H1 (cell line): Measurements from ENCODE around the gene SF3B2.

Experiments used
- EP300 ChIP-seq, 2 experiments: IDR thresholded peaks; 1 replicate in 1 of 2; 2 replicates in 1 of 2; pipeline ENCODE4 v1.6.1; 2011 to 2012; ENCODE audit warnings: low read depth in 2 of 2, low read length in 2 of 2, mild to moderate bottlenecking in 2 of 2, borderline replicate concordance in 1 of 2, inconsistent platforms in 1 of 2, moderate library complexity in 1 of 2
- FOSL1 ChIP-seq: IDR thresholded peaks from 2 replicates; pipeline ENCODE4 v1.6.1; 2011; ENCODE audit warnings: mild to moderate bottlenecking, low read depth, low read length, moderate library complexity; ENCODE audit not compliant: insufficient read depth
- GTF2F1 ChIP-seq: IDR thresholded peaks from 2 replicates; pipeline ENCODE4 v1.6.1; 2012; ENCODE audit warnings: low read depth, low read length, improper control_type of control experiment, borderline replicate concordance
- PHF8 ChIP-seq: fragments of 200-600 bp; sonication (generic); conservative IDR thresholded peaks from 2 replicates; pipeline ENCODE4 v1.7.1; 2012; ENCODE audit warnings: low read depth, mild to moderate bottlenecking, inconsistent platforms, low read length, moderate library complexity
- POLR2A ChIP-seq, 2 experiments: IDR thresholded peaks; 1 replicate in 1 of 2; 2 replicates in 1 of 2; pipeline ENCODE4 v1.6.1; 2011; ENCODE audit warnings: low read depth in 2 of 2, low read length in 2 of 2, mild to moderate bottlenecking in 2 of 2; ENCODE audit errors: control extremely low read depth in 1 of 2
- POLR2AphosphoS5 ChIP-seq: IDR thresholded peaks from 2 replicates; pipeline ENCODE4 v1.6.1; 2011; ENCODE audit warnings: low read depth, low read length
- SAP30 ChIP-seq: fragments of 300-600 bp; sonication (generic); IDR thresholded peaks from 2 replicates; pipeline ENCODE4 v1.7.1; 2012; ENCODE audit warnings: low read length, moderate library complexity, mild to moderate bottlenecking, inconsistent platforms; ENCODE audit not compliant: insufficient read depth, insufficient replicate concordance

DNA sequence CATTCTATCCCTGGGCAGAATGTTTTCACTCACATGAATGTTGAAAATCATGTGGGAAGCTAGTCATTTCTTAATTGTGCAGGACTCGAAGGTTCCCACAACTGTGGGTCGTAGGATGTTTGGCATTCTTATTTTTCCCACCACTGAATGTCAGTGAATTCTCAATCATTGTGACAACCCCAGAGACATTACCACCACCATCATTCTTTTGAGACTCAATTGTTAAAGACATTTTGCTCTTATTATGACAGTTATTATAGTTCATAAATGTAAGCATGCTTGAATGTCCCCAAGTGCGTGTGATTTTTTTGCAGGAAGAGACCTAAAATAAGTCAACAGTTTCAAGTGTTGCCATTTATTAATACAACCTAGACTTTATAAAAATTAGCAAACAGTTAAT is 36.9 kb downstream of the SF3B2 start:
- TF ChIP-seq POLR2A (IDR thresholded peaks at IDR 0.05; ENCODE audit: control extremely low read depth in 1 of 2, low read depth in 2 of 2, low read length in 2 of 2): no peak
- TF ChIP-seq SAP30: no peak
- no peak for TF ChIP-seq GTF2F1
- no peak for TF ChIP-seq PHF8
- TF ChIP-seq EP300 (IDR thresholded peaks at IDR 0.05; ENCODE audit: borderline replicate concordance in 1 of 2, low read depth in 2 of 2, low read length in 2 of 2): no peak
- no peak for TF ChIP-seq POLR2AphosphoS5
- TF ChIP-seq FOSL1: no peak
